AG04449 (cell line): ENCODE results near the gene SASH1.

Source experiments
- CTCF ChIA-PET: fragments of 350-600 bp; formaldehyde crosslinking; extraction: SDS; loops from one replicate; lab custom pipeline; 2021; ENCODE audit warnings: antibody characterized with exemption; lab: Yijun Ruan, JAX
- POLR2A ChIA-PET: fragments of 400-600, 350-600 bp; formaldehyde crosslinking; extraction: SDS; loops from one replicate; lab custom pipeline; 2020; ENCODE audit warnings: antibody characterized with exemption, inconsistent platforms; lab: Yijun Ruan, JAX
- DNase-seq: peaks from one replicate; pipeline ENCODE4 v3.0.0-alpha.2; 2010; ENCODE audit warnings: low read depth, low spot score
- H3K4me3 ChIP-seq: 2 replicates; pipeline ENCODE4 v1.5.1; 2011; ENCODE audit warnings: low read depth, mild to moderate bottlenecking, control low read depth, low read length
- TF ChIP-seq, protein P1 (sequence below): IDR thresholded peaks from one replicate; pipeline ENCODE4 v1.5.1; 2011; ENCODE audit warnings: mild to moderate bottlenecking, moderate library complexity, low read length, control low read depth, inconsistent platforms; ENCODE audit not compliant: insufficient read depth; ENCODE audit errors: missing control alignments

Gene SASH1

DNA sequence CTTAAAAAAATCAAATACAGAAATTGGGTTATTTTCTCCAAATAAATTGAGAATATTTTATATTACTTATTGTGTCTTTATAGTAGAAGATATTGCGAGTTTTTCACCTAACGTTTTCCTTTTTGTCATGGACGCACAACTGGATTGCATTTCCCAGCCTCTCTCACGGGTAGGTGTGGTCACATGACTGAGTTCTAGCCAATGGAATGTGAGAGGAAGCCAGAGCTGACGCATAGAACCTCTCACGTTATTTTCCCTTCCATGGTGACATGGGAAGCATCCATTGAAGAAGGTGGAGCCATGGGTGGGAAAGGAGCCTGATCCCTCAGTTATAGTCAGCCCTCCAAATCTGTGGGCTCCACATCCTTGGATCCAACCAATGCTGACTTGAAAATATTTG is 248.2 kb downstream of the SASH1 start:
- CTCF ChIA-PET: interaction anchor here (1.0 kb wide), 1 partner anchor 13 kb away, joined by 3 read pairs; no protein-coding TSS in a partner anchor

DNA sequence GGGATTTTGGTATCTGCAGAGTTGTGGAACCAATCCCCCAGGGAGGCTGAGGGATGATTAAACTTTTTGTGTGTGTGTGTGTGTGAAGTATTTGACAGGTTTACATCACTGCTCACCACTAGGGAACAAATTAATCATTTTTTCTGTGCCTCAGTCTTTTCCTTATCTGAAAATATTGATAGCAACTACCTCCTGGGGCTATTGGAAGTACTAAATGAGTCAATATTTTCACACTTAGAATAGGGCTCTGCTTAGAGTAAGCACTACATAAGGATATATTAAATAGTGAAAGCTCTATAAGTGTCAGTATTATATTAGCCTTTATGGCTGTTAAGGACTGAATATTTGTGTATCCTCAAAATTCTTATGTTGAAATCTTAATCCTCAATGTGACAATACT is 249.0 kb downstream of the SASH1 start:
- CTCF ChIA-PET: no interaction called here
- POLR2A ChIA-PET: no interaction called here
- H3K4me3 ChIP-seq: no peak overlapping the region
- TF ChIP-seq, protein P1, sequence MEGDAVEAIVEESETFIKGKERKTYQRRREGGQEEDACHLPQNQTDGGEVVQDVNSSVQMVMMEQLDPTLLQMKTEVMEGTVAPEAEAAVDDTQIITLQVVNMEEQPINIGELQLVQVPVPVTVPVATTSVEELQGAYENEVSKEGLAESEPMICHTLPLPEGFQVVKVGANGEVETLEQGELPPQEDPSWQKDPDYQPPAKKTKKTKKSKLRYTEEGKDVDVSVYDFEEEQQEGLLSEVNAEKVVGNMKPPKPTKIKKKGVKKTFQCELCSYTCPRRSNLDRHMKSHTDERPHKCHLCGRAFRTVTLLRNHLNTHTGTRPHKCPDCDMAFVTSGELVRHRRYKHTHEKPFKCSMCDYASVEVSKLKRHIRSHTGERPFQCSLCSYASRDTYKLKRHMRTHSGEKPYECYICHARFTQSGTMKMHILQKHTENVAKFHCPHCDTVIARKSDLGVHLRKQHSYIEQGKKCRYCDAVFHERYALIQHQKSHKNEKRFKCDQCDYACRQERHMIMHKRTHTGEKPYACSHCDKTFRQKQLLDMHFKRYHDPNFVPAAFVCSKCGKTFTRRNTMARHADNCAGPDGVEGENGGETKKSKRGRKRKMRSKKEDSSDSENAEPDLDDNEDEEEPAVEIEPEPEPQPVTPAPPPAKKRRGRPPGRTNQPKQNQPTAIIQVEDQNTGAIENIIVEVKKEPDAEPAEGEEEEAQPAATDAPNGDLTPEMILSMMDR: no peak
- no peak for DNase-seq

More for the DNA sequence above, 248.2 kb downstream of the SASH1 start:
- no peak for DNase-seq
- POLR2A ChIA-PET: no interaction called here
- H3K4me3 ChIP-seq: no peak overlapping the region
- TF ChIP-seq, protein P1: no peak

DNA sequence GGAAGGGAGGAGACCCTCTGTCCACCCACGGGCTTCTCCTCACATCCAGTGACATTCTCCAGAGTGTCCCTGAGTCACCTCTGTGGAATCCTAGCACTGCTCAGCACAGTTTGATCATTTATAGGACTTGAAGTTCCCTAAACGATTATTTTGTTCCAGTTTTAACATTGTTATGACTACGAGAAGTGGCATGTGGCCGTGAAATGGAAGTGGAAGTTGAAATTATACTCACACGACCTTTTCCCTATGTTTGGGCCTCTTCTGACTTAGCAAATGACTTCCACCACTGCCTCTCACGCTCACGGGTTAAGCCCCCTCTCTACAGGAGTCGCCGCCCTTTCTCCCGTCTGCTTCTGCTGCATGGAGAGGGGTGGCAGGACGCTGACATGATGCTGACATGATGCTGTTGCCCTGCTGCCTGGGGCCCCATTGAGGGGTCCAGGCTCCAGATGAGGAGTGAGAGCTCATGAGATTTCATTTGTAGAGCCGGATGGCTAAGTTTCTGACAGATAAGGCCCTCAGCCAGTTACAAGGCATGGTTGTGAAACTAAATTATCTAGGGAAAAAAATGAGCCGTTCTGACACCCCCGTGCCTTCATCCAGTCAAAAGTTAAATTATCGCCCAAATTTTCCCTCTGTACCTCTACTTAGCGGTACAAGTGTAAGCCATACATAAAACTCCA is 250.6 kb downstream of the SASH1 start:
- POLR2A ChIA-PET: no interaction called here
- CTCF ChIA-PET: no interaction called here
- no peak for DNase-seq
- H3K4me3 ChIP-seq: no peak overlapping the region
- TF ChIP-seq, protein P1: no peak

DNA sequence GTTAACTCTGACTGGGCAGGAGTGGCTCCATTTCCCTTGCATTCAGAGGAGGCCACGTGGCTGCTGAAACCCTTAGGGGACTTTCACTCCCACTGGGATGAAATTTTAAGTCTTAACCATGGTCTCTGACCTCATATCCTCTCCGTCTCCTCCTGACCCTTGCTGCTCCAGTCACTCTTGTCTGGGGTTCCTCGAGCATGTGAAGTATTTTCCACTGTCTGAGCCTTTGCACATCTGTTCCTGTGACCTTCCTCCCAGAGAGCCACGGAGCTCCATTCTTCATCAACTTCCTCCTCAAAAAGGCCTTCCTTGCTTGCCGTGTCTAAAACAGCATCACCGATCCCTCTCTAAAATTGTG is 251.2 kb downstream of the SASH1 start:
- H3K4me3 ChIP-seq: no peak overlapping the region
- ChIA-PET CTCF (no interaction called here), POLR2A (no interaction called here)
- DNase-seq: no peak
- TF ChIP-seq, protein P1: no peak

DNA sequence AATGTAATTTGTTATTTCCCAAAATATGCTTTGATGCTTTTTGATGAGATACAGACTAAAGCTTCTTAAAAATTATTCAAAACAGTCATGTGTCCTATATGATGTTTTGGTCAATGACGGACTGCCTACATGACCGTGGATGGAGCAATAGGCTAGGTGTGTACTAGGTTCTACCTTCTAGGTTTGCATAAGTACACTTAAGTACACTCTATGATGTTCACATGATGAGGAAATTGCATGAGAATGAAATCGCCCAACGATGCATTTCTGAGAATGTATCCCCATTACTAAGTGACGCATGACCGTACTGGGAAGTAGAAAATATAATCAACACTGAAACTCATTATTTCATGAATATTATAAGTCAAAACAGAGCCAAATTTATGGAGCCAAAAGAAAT is 252.9 kb downstream of the SASH1 start:
- DNase-seq: no peak
- ChIA-PET CTCF (no interaction called here), POLR2A (no interaction called here)
- H3K4me3 ChIP-seq: no peak overlapping the region
- TF ChIP-seq, protein P1: no peak

DNA sequence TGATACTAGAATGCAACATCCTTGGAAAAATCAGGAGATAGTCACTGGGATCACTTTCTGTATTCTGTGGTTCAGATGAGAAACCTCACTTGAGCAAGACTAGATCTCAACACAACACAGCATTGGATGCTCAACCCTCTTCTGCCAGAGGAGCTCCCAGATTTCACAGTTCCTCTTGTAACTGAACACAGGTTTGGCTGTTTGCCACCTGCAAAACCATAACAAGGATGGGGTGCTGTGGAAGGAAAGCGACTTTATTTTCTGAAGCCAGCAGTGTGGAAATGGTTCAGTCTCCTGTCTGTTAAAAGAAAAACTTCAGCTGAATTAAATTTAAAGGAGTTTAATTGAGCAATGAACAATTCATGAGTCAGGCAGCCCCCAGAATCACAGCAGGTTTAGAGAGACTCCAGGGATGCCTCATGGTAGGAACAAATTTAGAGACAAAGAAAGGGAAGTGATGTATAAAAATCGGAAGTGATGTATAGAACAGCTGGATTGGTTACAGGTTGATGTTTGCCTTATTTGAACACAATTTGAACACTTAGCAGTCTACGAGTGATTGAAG is 254.3 kb downstream of the SASH1 start:
- H3K4me3 ChIP-seq: no peak overlapping the region
- ChIA-PET CTCF (interaction anchor here (1.8 kb wide), 1 partner anchor 19 kb away, joined by 6 read pairs; no protein-coding TSS in a partner anchor), POLR2A (no interaction called here)
- no peak for DNase-seq
- TF ChIP-seq, protein P1: no peak
